HepG2 (cell line): ENCODE data around the gene IL6R. TPM values are rescaled to one million over a fixed set of nuclear protein-coding genes. Genes with fewer than 3 reads are reported as not detected.

ENCODE experiments used
- JARID2 ChIP-seq: sonication (generic); formaldehyde crosslinking; IDR thresholded peaks from 2 replicates; pipeline ENCODE4 v1.8.1; 2023; ENCODE audit warnings: missing genetic modification reagents, inconsistent platforms; ENCODE audit not compliant: insufficient replicate concordance
- NCOA2 ChIP-seq: sonication (generic); formaldehyde crosslinking; IDR thresholded peaks from 2 replicates; pipeline ENCODE4 v1.8.0; 2022; ENCODE audit warnings: inconsistent platforms
- ZNF546 ChIP-seq: sonication (generic); formaldehyde crosslinking; conservative IDR thresholded peaks from 2 replicates; pipeline ENCODE4 v1.8.1; 2023; ENCODE audit warnings: mild to moderate bottlenecking, missing genetic modification reagents
- ZNF605 ChIP-seq: sonication (generic); formaldehyde crosslinking; IDR thresholded peaks from 2 replicates; pipeline ENCODE4 v1.8.0; 2022; ENCODE audit warnings: mild to moderate bottlenecking, missing genetic modification reagents
- polyA plus RNA-seq, 8 experiments: library from polyadenylated mRNA; depleted of rRNA in 3 of 8; stranded (reverse) in 7 of 8; unstranded in 1 of 8; fragments of >200 nt; fragmentation: Illumina TruSeq in 4 of 8; extraction: Trizol in 4 of 8; gene quantifications; 2 replicates each; pipeline versions ENCODE4 v1.2.1 to v1.2.3, GENCODE V29; 2011 to 2016; ENCODE audit warnings: low read depth in 4 of 8, missing spikeins in 1 of 8, mixed read lengths in 1 of 8; ENCODE audit not compliant: insufficient read depth in 1 of 8
- total RNA-seq, 5 experiments: library from RNA; depleted of rRNA; stranded (reverse); fragments of >200 nt; fragmentation: Illumina TruSeq; extraction: Trizol; gene quantifications; 2 replicates each; pipeline ENCODE4 v1.2.3, GENCODE V29; 2016; ENCODE audit warnings: low read depth in 1 of 5
- TF ChIP-seq, protein P1 (sequence below): sonication (generic); formaldehyde crosslinking; IDR thresholded peaks from 2 replicates; pipeline ENCODE4 v1.8.0; 2022; ENCODE audit warnings: missing genetic modification reagents, mild to moderate bottlenecking, inconsistent platforms, borderline replicate concordance
- TF ChIP-seq, protein P2 (sequence below): sonication (generic); formaldehyde crosslinking; IDR thresholded peaks from one replicate; pipeline ENCODE4 v1.5.1; 2020; ENCODE audit warnings: mild to moderate bottlenecking, missing genetic modification reagents; ENCODE audit errors: not compliant biosample characterization
- TF ChIP-seq, protein P3 (sequence below), 2 experiments: sonication (generic) in 1 of 2; formaldehyde crosslinking in 1 of 2; IDR thresholded peaks; 2 replicates each; pipeline versions ENCODE4 v1.6.1 to v1.9.0; 2014 to 2022; ENCODE audit warnings: antibody characterized with exemption in 1 of 2, borderline replicate concordance in 1 of 2, inconsistent platforms in 1 of 2, low read depth in 1 of 2, missing genetic modification reagents in 1 of 2
- TF ChIP-seq, protein P4 (sequence below): sonication (generic); formaldehyde crosslinking; IDR thresholded peaks from 2 replicates; pipeline ENCODE4 v1.5.1; 2020; ENCODE audit warnings: missing genetic modification reagents, mild to moderate bottlenecking, borderline replicate concordance

The IL6R gene
- total and polyA plus RNA-seq, 2 of the 13 experiments (the other 11 are each of a cell fraction or from before 2014, with no cell fraction given) = 5.0 to 24.5 TPM

DNA sequence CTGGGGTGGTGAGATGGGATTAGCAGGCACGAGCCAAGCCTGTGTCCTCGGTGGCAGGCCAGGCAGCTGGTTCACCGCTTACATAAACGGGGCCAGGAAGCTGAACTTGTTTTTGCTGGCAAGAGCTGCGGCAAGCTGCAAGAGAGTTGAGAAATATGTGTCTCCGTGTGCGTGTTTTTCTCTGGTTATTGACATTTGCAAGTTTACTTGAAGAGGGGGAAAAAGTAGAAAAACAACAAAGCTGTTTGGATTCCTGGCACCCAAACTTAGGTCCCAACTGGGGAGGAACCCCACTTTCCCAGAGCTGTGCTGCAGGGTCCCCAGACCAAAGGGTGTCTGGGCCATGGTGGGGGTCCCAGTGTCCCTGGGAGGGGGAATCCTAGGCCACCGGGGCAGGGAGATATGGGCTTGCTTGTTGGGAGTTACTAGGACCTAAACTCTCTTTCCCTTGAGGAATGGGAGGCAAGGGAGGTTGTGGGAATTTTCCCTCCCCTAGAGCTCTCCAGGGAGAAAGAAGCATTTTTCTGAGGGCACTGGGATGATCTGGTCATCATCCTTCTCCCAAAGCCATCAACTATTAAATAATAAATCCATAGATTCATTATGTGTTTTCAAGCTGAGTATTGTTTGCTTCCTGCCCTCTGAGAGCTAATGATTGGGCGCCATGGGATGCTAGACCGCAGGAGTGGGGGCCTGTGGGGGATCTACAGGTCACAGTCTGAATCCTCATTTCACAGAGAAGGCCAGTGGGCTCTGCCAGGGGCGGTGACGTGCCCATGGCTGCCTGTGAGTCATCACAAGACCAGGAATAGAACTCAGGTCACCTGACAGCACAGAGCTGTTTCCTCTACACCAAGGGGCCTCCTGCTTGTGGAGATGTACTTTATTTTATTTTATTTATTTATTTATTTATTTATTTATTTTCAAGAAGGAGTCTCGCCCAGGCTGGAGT is 14.8 kb downstream of the IL6R start (continued):
- no peak for TF ChIP-seq JARID2 (CRISPR knock-in tag)
- TF ChIP-seq ZNF546 (CRISPR knock-in tag) = peak; percentile 50; the same call in 1 of the 2 replicates
- TF ChIP-seq, protein P1, sequence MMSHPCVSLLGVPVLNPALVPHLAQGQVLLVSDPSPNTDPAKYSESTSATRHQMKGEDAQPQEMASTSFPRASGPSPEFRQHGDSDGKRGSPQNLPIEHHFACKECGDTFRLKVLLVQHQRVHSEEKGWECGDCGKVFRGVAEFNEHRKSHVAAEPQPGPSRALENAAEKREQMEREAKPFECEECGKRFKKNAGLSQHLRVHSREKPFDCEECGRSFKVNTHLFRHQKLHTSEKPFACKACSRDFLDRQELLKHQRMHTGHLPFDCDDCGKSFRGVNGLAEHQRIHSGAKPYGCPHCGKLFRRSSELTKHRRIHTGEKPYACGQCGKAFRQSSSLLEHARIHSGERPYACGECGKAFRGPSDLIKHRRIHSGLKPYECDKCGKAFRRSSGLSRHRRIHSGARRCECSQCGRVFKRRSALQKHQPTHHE (CRISPR knock-in tag) = no peak
- TF ChIP-seq NCOA2 (CRISPR knock-in tag) = peak; percentile 79
- no peak; the same call in 1 of the 2 replicates for TF ChIP-seq ZNF605
- TF ChIP-seq, protein P2, sequence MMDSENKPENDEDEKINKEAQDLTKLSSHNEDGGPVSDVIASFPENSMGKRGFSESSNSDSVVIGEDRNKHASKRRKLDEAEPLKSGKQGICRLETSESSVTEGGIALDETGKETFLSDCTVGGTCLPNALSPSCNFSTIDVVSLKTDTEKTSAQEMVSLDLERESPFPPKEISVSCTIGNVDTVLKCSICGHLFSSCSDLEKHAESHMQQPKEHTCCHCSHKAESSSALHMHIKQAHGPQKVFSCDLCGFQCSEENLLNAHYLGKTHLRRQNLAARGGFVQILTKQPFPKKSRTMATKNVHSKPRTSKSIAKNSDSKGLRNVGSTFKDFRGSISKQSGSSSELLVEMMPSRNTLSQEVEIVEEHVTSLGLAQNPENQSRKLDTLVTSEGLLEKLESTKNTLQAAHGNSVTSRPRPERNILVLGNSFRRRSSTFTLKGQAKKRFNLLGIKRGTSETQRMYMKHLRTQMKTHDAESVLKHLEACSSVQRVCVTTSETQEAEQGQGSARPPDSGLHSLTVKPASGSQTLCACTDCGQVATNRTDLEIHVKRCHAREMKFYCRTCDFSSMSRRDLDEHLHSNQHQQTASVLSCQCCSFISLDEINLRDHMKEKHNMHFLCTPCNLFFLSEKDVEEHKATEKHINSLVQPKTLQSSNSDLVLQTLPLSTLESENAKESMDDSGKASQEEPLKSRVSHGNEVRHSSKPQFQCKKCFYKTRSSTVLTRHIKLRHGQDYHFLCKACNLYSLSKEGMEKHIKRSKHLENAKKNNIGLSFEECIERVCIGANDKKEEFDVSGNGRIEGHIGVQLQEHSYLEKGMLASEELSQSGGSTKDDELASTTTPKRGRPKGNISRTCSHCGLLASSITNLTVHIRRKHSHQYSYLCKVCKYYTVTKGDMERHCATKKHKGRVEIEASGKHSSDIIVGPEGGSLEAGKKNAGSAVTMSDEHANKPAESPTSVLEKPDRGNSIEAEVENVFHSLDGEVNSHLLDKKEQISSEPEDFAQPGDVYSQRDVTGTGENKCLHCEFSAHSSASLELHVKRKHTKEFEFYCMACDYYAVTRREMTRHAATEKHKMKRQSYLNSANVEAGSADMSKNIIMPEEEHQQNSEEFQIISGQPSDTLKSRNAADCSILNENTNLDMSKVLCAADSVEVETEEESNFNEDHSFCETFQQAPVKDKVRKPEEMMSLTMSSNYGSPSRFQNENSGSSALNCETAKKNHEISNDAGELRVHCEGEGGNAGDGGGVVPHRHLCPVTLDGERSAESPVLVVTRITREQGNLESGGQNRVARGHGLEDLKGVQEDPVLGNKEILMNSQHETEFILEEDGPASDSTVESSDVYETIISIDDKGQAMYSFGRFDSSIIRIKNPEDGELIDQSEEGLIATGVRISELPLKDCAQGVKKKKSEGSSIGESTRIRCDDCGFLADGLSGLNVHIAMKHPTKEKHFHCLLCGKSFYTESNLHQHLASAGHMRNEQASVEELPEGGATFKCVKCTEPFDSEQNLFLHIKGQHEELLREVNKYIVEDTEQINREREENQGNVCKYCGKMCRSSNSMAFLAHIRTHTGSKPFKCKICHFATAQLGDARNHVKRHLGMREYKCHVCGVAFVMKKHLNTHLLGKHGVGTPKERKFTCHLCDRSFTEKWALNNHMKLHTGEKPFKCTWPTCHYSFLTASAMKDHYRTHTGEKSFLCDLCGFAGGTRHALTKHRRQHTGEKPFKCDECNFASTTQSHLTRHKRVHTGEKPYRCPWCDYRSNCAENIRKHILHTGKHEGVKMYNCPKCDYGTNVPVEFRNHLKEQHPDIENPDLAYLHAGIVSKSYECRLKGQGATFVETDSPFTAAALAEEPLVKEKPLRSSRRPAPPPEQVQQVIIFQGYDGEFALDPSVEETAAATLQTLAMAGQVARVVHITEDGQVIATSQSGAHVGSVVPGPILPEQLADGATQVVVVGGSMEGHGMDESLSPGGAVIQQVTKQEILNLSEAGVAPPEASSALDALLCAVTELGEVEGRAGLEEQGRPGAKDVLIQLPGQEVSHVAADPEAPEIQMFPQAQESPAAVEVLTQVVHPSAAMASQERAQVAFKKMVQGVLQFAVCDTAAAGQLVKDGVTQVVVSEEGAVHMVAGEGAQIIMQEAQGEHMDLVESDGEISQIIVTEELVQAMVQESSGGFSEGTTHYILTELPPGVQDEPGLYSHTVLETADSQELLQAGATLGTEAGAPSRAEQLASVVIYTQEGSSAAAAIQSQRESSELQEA (CRISPR knock-in tag) = no peak
- TF ChIP-seq, protein P3, sequence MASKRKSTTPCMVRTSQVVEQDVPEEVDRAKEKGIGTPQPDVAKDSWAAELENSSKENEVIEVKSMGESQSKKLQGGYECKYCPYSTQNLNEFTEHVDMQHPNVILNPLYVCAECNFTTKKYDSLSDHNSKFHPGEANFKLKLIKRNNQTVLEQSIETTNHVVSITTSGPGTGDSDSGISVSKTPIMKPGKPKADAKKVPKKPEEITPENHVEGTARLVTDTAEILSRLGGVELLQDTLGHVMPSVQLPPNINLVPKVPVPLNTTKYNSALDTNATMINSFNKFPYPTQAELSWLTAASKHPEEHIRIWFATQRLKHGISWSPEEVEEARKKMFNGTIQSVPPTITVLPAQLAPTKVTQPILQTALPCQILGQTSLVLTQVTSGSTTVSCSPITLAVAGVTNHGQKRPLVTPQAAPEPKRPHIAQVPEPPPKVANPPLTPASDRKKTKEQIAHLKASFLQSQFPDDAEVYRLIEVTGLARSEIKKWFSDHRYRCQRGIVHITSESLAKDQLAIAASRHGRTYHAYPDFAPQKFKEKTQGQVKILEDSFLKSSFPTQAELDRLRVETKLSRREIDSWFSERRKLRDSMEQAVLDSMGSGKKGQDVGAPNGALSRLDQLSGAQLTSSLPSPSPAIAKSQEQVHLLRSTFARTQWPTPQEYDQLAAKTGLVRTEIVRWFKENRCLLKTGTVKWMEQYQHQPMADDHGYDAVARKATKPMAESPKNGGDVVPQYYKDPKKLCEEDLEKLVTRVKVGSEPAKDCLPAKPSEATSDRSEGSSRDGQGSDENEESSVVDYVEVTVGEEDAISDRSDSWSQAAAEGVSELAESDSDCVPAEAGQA (IDR thresholded peaks at IDR 0.05; ENCODE audit: low read depth) = 0 out of 2 replicates have a peak, but pooled peaks have one; percentile 31
- TF ChIP-seq, protein P3 (CRISPR knock-in tag; IDR thresholded peaks at IDR 0.05; ENCODE audit: borderline replicate concordance) = no peak
- TF ChIP-seq, protein P4, sequence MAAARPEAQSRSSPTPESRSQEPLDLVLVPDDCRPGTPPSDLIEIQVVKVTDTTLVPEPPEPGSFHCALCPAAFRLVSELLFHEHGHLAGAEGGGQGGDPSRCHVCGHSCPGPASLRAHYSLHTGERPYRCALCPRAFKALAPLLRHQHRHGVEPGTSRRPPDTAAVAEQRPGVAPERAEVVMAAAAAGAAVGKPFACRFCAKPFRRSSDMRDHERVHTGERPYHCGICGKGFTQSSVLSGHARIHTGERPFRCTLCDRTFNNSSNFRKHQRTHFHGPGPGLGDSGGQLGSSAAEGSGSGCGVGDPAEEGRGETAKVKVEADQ (CRISPR knock-in tag) = no peak; the same call in 1 of the 2 replicates
